ENCODE results near the gene OST4. TPM values are rescaled to one million over a fixed set of nuclear protein-coding genes. Genes with fewer than 3 reads are reported as not detected.

The OST4 gene
- total RNA-seq, 1 experiment from 2014 or later = 257 TPM

GRCh38 chr2:27054721-27055120 is 16.7 kb downstream of the OST4 start:
- Mint-ChIP-seq H3K9me3 (ENCODE audit: unreplicated experiment) (no peaks in the 10 kb centered on the region), H3K27me3 (ENCODE audit: insufficient read depth, unreplicated experiment) (no peaks in the 10 kb centered on the region), H3K4me3 (ENCODE audit: unreplicated experiment) (no peak overlapping the region), H3K36me3 (ENCODE audit: insufficient read depth, unreplicated experiment) (peaks cover 49% of the 10 kb centered on the region), H3K4me1 (ENCODE audit: insufficient read depth, unreplicated experiment) (no peaks in the 10 kb centered on the region), H3K27ac (ENCODE audit: low read depth, unreplicated experiment) (no peak overlapping the region)
- ChIA-PET CTCF (interaction anchor here (0.6 to 0.8 kb wide), 2 partner anchors 93 to 268 kb away, joined by 3 to 6 read pairs; no protein-coding TSS in a partner anchor), POLR2A (interaction anchor here (0.7 to 9.2 kb wide), 2 partner anchors 12 to 215 kb away, joined by 3 to 175 read pairs; partner anchors contain the start of gene OST4)
- intact Hi-C loops (cut with micrococcal nuclease) = no loop called here
- TF ChIP-seq CTCF (IDR thresholded peaks at IDR 0.05; ENCODE audit: unreplicated experiment) = no peak
- BruUV-seq (replicated peaks) = no TSS peak
- no peak for DNase-seq (ENCODE audit: unreplicated experiment)

GRCh38 chr2:27053776-27054175 is 17.7 kb downstream of the OST4 start:
- DNase-seq (ENCODE audit: unreplicated experiment) = no peak
- POLR2A ChIA-PET = interaction anchor here (0.7 to 9.2 kb wide), 3 partner anchors 13 to 54 kb away, joined by 3 to 175 read pairs (median 3); partner anchors contain the start of gene OST4
- BruUV-seq (replicated peaks) = no TSS peak
- no peaks in the 10 kb centered on the region for H3K27me3 Mint-ChIP-seq (ENCODE audit: insufficient read depth, unreplicated experiment)
- H3K4me1 Mint-ChIP-seq (ENCODE audit: insufficient read depth, unreplicated experiment) = no peaks in the 10 kb centered on the region
- CTCF ChIA-PET = interaction anchor here (1.1 to 1.3 kb wide), 3 partner anchors 27 to 37 kb away, joined by 3 to 8 read pairs (median 4); no protein-coding TSS in a partner anchor
- intact Hi-C loops (cut with micrococcal nuclease) = no loop called here
- no peak overlapping the region for H3K4me3 Mint-ChIP-seq (ENCODE audit: unreplicated experiment)
- H3K9me3 Mint-ChIP-seq (ENCODE audit: unreplicated experiment) = no peaks in the 10 kb centered on the region
- no peak for TF ChIP-seq CTCF (IDR thresholded peaks at IDR 0.05; ENCODE audit: unreplicated experiment)
- H3K27ac Mint-ChIP-seq (ENCODE audit: low read depth, unreplicated experiment) = no peak overlapping the region
- peaks cover 49% of the 10 kb centered on the region for H3K36me3 Mint-ChIP-seq (ENCODE audit: insufficient read depth, unreplicated experiment)

GRCh38 chr2:27053321-27053720 is 18.1 kb downstream of the OST4 start:
- Mint-ChIP-seq H3K4me3 (ENCODE audit: unreplicated experiment) (peak overlapping the region; percentile 93), H3K4me1 (ENCODE audit: insufficient read depth, unreplicated experiment) (no peaks in the 10 kb centered on the region), H3K36me3 (ENCODE audit: insufficient read depth, unreplicated experiment) (peaks cover 49% of the 10 kb centered on the region), H3K27ac (ENCODE audit: low read depth, unreplicated experiment) (no peak overlapping the region), H3K9me3 (ENCODE audit: unreplicated experiment) (no peaks in the 10 kb centered on the region), H3K27me3 (ENCODE audit: insufficient read depth, unreplicated experiment) (no peaks in the 10 kb centered on the region)
- POLR2A ChIA-PET = interaction anchor here (0.7 to 9.2 kb wide), 4 partner anchors 14 to 54 kb away, joined by 3 to 175 read pairs (median 4); partner anchors contain the start of gene OST4
- no TSS peak for BruUV-seq (replicated peaks)
- no peak for DNase-seq (ENCODE audit: unreplicated experiment)
- TF ChIP-seq CTCF (IDR thresholded peaks at IDR 0.05; ENCODE audit: unreplicated experiment) = no peak
- CTCF ChIA-PET = interaction anchor here (1.1 to 1.3 kb wide), 3 partner anchors 27 to 37 kb away, joined by 3 to 8 read pairs (median 4); no protein-coding TSS in a partner anchor
- intact Hi-C loops (cut with micrococcal nuclease) = no loop called here

GRCh38 chr2:27051902-27052645 is 19.4 kb downstream of the OST4 start:
- ChIA-PET POLR2A (interaction anchor here (0.5 to 9.2 kb wide), 21 partner anchors 9 to 304 kb away, joined by 3 to 175 read pairs (median 4); partner anchors contain the start of genes ATRAID, EMILIN1, GTF3C2 and KHK), CTCF (interaction anchor here (0.6 to 1.3 kb wide), 5 partner anchors 35 to 339 kb away, joined by 3 to 4 read pairs (median 3); no protein-coding TSS in a partner anchor)
- H3K36me3 Mint-ChIP-seq (ENCODE audit: insufficient read depth, unreplicated experiment) = peaks cover 42% of the 10 kb centered on the region
- H3K4me1 Mint-ChIP-seq (ENCODE audit: insufficient read depth, unreplicated experiment) = no peaks in the 10 kb centered on the region
- DNase-seq (ENCODE audit: unreplicated experiment) = peak; percentile 13
- peak overlapping the region; percentile 84 for H3K27ac Mint-ChIP-seq (ENCODE audit: low read depth, unreplicated experiment)
- H3K4me3 Mint-ChIP-seq (ENCODE audit: unreplicated experiment) = peak overlapping the region; percentile 93
- BruUV-seq (replicated peaks) = no TSS peak
- intact Hi-C loops (cut with micrococcal nuclease) = loop anchor here (2.0 kb wide), 1 partner anchor 35 kb away; the partner anchor contains the start of gene KHK
- H3K27me3 Mint-ChIP-seq (ENCODE audit: insufficient read depth, unreplicated experiment) = no peaks in the 10 kb centered on the region
- no peaks in the 10 kb centered on the region for H3K9me3 Mint-ChIP-seq (ENCODE audit: unreplicated experiment)
- no peak for TF ChIP-seq CTCF (IDR thresholded peaks at IDR 0.05; ENCODE audit: unreplicated experiment)

All from MCF 10A (cell line).